GM04504 (cell line): Measurements from ENCODE around the gene PPARD.

Experiments
- DNase-seq: peaks from one replicate; pipeline ENCODE4 v3.0.0-alpha.2; 2012; ENCODE audit warnings: low read depth

The PPARD gene

GRCh38 chr6:35469751-35470662 lies 127.6 kb downstream of the PPARD start:
- no peak for DNase-seq

- DNase-seq, result no peak
These were observed 128.3 kb downstream of the PPARD start for GRCh38 chr6:35470663-35471120.

DNA sequence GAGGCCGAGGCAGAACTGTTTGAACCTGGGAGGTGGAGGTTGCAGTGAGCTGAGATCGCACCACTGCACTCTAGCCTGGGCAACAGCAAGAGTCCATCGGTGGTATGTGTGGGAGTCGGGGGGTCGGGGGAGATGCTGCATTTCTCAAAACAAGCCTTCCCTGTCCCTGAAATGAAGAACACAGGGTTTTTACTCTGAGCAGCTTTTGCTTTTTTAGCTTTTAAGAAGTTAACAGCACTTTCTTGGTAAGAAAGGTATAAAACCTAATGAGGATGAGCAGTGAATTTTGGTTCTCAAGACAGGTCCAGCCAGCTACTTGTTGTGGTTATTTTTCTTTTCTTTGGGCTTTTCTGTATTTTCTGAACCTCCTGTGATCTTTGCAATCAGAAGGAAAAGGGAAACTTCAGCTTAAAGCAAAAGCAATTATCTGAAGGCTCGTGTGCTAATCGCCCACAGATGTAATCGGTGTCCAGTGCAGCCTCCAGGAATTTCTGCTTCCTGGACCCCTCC lies 129.5 kb downstream of the PPARD start:
- no peak for DNase-seq

GRCh38 chr6:35473075-35473849 lies 130.9 kb downstream of the PPARD start:
- no peak for DNase-seq

DNA sequence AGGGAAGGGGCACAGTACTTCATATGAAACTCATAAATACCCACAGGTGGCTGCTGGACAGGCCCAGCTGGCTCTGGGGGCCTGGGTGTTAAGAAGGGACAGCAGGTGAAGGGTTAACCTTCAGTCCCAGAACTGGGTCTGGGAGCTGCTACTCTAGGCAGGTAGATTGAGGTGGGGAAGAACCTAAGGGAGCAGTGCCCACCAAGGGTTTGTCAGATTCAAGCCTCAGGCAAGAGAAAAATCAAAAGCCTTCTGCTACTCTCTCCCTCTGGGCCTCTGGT lies 131.4 kb downstream of the PPARD start:
- DNase-seq, result no peak

GRCh38 chr6:35474131-35474941 lies 132.0 kb downstream of the PPARD start:
- DNase-seq, result no peak

DNA sequence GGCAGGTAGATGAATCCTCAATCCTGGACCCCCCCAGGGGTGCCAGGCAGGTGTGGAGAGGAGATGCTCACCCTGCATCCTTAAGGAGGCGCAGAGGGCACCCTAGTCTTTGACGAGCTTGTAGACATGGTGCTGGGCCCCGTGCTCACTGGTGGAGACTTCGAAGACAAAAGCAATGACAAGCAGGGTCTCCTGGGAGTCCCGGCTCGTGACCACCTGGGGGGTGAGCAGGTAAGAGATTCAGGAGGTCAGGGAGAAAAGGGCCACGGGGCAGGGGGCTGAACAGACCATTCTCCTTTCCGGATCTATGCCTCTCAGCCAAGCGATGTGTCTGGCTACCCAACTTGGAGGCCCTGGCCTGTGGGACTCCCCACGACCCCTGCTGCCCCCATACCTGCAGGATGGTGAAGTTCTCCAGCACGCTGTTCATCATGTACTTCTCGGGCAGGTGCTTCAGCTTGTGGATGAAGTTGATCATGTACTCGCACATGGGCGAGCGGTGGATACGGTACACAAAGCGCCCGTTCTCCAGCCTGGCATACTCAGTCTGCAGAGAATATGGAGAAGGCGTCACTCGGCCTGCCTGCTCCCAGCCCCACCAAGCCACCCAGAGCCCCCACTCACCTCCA lies 132.7 kb downstream of the PPARD start:
- no peak for DNase-seq

- DNase-seq, result no peak
These were observed 133.2 kb downstream of the PPARD start for GRCh38 chr6:35475573-35475972.

- no peak for DNase-seq
These were observed 133.6 kb downstream of the PPARD start for GRCh38 chr6:35476004-35476403.

DNA sequence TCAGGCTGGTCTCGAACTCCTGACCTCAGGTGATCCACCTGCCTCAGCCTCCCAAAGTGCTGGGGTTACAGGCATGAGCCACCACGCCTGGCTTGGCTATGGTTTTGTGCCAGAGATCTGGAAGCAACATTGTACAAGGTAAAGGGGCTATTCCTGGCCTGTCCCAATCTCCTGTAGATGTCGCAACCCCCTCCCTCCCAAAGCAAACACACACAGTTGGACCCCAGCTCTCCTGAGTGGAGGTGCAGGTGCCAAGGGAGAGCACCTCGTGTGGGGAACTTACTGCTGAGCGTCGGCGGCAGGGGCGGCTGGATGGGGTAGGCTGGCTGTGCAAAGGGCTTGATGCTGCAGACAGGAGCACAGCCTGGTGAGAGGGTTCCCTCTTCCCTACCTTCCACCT lies 134.7 kb downstream of the PPARD start:
- no peak for DNase-seq
